HEK293 (cell line): ENCODE results near the gene STX11.

Experiments
- CTCF ChIA-PET: fragments of 350-600 bp; formaldehyde crosslinking; extraction: SDS; loops from one replicate; lab custom pipeline; 2021; ENCODE audit warnings: antibody characterized with exemption; lab: Yijun Ruan, JAX
- POLR2A ChIA-PET: fragments of 300-600 bp; formaldehyde crosslinking; extraction: SDS; loops from one replicate; lab custom pipeline; 2020; ENCODE audit warnings: antibody characterized with exemption, inconsistent platforms; lab: Yijun Ruan, JAX
- H3K27ac ChIP-seq: fragments of 200-500 bp; sonication (Bioruptor generic); 2 replicates; pipeline ENCODE4 v1.5.1; 2014; ENCODE audit warnings: low read depth, low read length, control low read depth, inconsistent platforms; ENCODE audit errors: extremely low read depth
- H3K36me3 ChIP-seq, 2 experiments: fragments of 200-500 bp in 1 of 2; sonication (Bioruptor generic) in 1 of 2; 1 replicate in 1 of 2; 2 replicates in 1 of 2; pipeline ENCODE4 v1.5.1; 2014 to 2017; ENCODE audit warnings: inconsistent platforms in 2 of 2, low read length in 2 of 2; ENCODE audit not compliant: control insufficient read depth in 2 of 2, insufficient read depth in 1 of 2
- H3K4me1 ChIP-seq: fragments of 200-500 bp; sonication (Bioruptor generic); 2 replicates; pipeline ENCODE4 v1.5.1; 2014; ENCODE audit warnings: mild to moderate bottlenecking, low read length, inconsistent platforms; ENCODE audit not compliant: control insufficient read depth, insufficient read depth
- H3K4me3 ChIP-seq: 2 replicates; pipeline ENCODE4 v1.5.1; 2011; ENCODE audit warnings: low read depth, mild to moderate bottlenecking, control low read depth, low read length, moderate library complexity
- H3K9me3 ChIP-seq: fragments of 200-500 bp; sonication (Bioruptor generic); 2 replicates; pipeline ENCODE4 v1.5.1; 2014; ENCODE audit warnings: low read depth, low read length, inconsistent platforms; ENCODE audit not compliant: control insufficient read depth, insufficient read depth
- CTCF ChIP-seq: fragments of 450-650 bp; formaldehyde crosslinking; IDR thresholded peaks from 2 replicates; pipeline ENCODE4 v1.5.1; 2016; ENCODE audit warnings: missing biosample characterization, missing genetic modification characterization
- GLI4 ChIP-seq: fragments of 450-650 bp; formaldehyde crosslinking; IDR thresholded peaks from 2 replicates; pipeline ENCODE4 v1.5.1; 2016; ENCODE audit warnings: missing biosample characterization, missing genetic modification characterization
- GLIS1 ChIP-seq: fragments of 450-650 bp; formaldehyde crosslinking; IDR thresholded peaks from 2 replicates; pipeline ENCODE4 v1.5.1; 2016; ENCODE audit warnings: missing biosample characterization, missing genetic modification characterization
- GLIS2 ChIP-seq: fragments of 450-650 bp; formaldehyde crosslinking; IDR thresholded peaks from 2 replicates; pipeline ENCODE4 v1.5.1; 2016; ENCODE audit warnings: missing biosample characterization, missing genetic modification characterization
- HOXC10 ChIP-seq: sonication (generic); formaldehyde crosslinking; IDR thresholded peaks from 2 replicates; pipeline ENCODE4 v1.8.1; 2023; ENCODE audit warnings: mild to moderate bottlenecking, missing genetic modification reagents
- INSM2 ChIP-seq: fragments of 450-650 bp; formaldehyde crosslinking; IDR thresholded peaks from 2 replicates; pipeline ENCODE4 v1.5.1; 2016; ENCODE audit warnings: missing biosample characterization, missing genetic modification characterization
- OVOL3 ChIP-seq: fragments of 450-650 bp; formaldehyde crosslinking; IDR thresholded peaks from 2 replicates; pipeline ENCODE4 v1.5.1; 2016; ENCODE audit warnings: missing biosample characterization, missing genetic modification characterization
- SCRT1 ChIP-seq: fragments of 450-650 bp; formaldehyde crosslinking; IDR thresholded peaks from 2 replicates; pipeline ENCODE4 v1.5.1; 2016; ENCODE audit warnings: missing biosample characterization, missing genetic modification characterization, borderline replicate concordance
- SCRT2 ChIP-seq: fragments of 450-650 bp; formaldehyde crosslinking; IDR thresholded peaks from 2 replicates; pipeline ENCODE4 v1.5.1; 2016; ENCODE audit warnings: missing biosample characterization, missing genetic modification characterization
- SETDB1 ChIP-seq: IDR thresholded peaks from one replicate; pipeline ENCODE4 v1.6.1; 2017; ENCODE audit warnings: mild to moderate bottlenecking, low read length, moderate library complexity, mixed read lengths; ENCODE audit not compliant: insufficient read length
- ZFP3 ChIP-seq: fragments of 450-650 bp; formaldehyde crosslinking; IDR thresholded peaks from 2 replicates; pipeline ENCODE4 v1.5.1; 2016; ENCODE audit warnings: low read depth, missing biosample characterization, missing genetic modification characterization
- ZNF112 ChIP-seq: fragments of 450-650 bp; formaldehyde crosslinking; IDR thresholded peaks from 2 replicates; pipeline ENCODE4 v1.5.0; 2017; ENCODE audit warnings: missing biosample characterization, missing genetic modification characterization
- ZNF23 ChIP-seq: fragments of 450-650 bp; formaldehyde crosslinking; IDR thresholded peaks from 2 replicates; pipeline ENCODE4 v1.5.1; 2016; ENCODE audit warnings: missing biosample characterization, missing genetic modification characterization, borderline replicate concordance
- ZNF311 ChIP-seq: fragments of 450-650 bp; formaldehyde crosslinking; IDR thresholded peaks from 2 replicates; pipeline ENCODE4 v1.5.1; 2017; ENCODE audit warnings: missing biosample characterization, missing genetic modification characterization, borderline replicate concordance
- ZNF335 ChIP-seq: fragments of 450-650 bp; formaldehyde crosslinking; conservative IDR thresholded peaks from 2 replicates; pipeline ENCODE4 v1.5.1; 2016; ENCODE audit warnings: missing biosample characterization, missing genetic modification characterization
- ZNF350 ChIP-seq: fragments of 450-650 bp; formaldehyde crosslinking; IDR thresholded peaks from 2 replicates; pipeline ENCODE4 v1.5.0; 2017; ENCODE audit warnings: missing biosample characterization, mild to moderate bottlenecking, missing genetic modification characterization
- ZNF37A ChIP-seq: fragments of 450-650 bp; IDR thresholded peaks from 2 replicates; pipeline ENCODE4 v1.5.1; 2018; ENCODE audit warnings: missing biosample characterization, missing genetic modification characterization
- ZNF394 ChIP-seq: fragments of 450-650 bp; formaldehyde crosslinking; IDR thresholded peaks from 2 replicates; pipeline ENCODE4 v1.5.1; 2016; ENCODE audit warnings: missing biosample characterization, missing genetic modification characterization, mild to moderate bottlenecking, moderate library complexity, borderline replicate concordance
- ZNF404 ChIP-seq: fragments of 450-650 bp; formaldehyde crosslinking; IDR thresholded peaks from 2 replicates; pipeline ENCODE4 v1.5.1; 2017; ENCODE audit warnings: missing biosample characterization, missing genetic modification characterization
- ZNF426 ChIP-seq: fragments of 450-650 bp; formaldehyde crosslinking; IDR thresholded peaks from 2 replicates; pipeline ENCODE4 v1.5.1; 2017; ENCODE audit warnings: missing biosample characterization, missing genetic modification characterization, mild to moderate bottlenecking, inconsistent platforms, moderate library complexity
- ZNF521 ChIP-seq: fragments of 450-650 bp; formaldehyde crosslinking; IDR thresholded peaks from 2 replicates; pipeline ENCODE4 v1.5.1; 2017; ENCODE audit warnings: missing biosample characterization, mild to moderate bottlenecking, missing genetic modification characterization
- ZNF624 ChIP-seq: fragments of 450-650 bp; formaldehyde crosslinking; IDR thresholded peaks from 2 replicates; pipeline ENCODE4 v1.5.1; 2017; ENCODE audit warnings: missing biosample characterization, missing genetic modification characterization
- ZNF658 ChIP-seq: fragments of 450-650 bp; formaldehyde crosslinking; IDR thresholded peaks from 2 replicates; pipeline ENCODE4; 2016; ENCODE audit warnings: missing biosample characterization, missing genetic modification characterization
- ZNF777 ChIP-seq: fragments of 450-650 bp; formaldehyde crosslinking; IDR thresholded peaks from 2 replicates; pipeline ENCODE4 v1.5.1; 2017; ENCODE audit warnings: missing biosample characterization, missing genetic modification characterization, borderline replicate concordance
- ZNF792 ChIP-seq: fragments of 450-650 bp; formaldehyde crosslinking; IDR thresholded peaks from 2 replicates; pipeline ENCODE4 v1.5.1; 2016; ENCODE audit warnings: missing biosample characterization, missing genetic modification characterization
- ZSCAN16 ChIP-seq: fragments of 450-650 bp; formaldehyde crosslinking; IDR thresholded peaks from 2 replicates; pipeline ENCODE4 v1.5.1; 2016; ENCODE audit warnings: missing biosample characterization, missing genetic modification characterization
- ZSCAN23 ChIP-seq: fragments of 450-650 bp; formaldehyde crosslinking; IDR thresholded peaks from 2 replicates; pipeline ENCODE4 v1.5.1; 2016; ENCODE audit warnings: missing biosample characterization, missing genetic modification characterization
- ZSCAN30 ChIP-seq: fragments of 450-650 bp; IDR thresholded peaks from 2 replicates; pipeline ENCODE4 v1.5.1; 2018; ENCODE audit warnings: missing biosample characterization, mild to moderate bottlenecking, missing genetic modification characterization, moderate library complexity
- TF ChIP-seq, protein P1 (sequence below): fragments of 450-650 bp; formaldehyde crosslinking; IDR thresholded peaks from 2 replicates; pipeline ENCODE4 v1.5.1; 2017; ENCODE audit warnings: missing biosample characterization, missing genetic modification characterization
- TF ChIP-seq, protein P2 (sequence below): fragments of 450-650 bp; formaldehyde crosslinking; IDR thresholded peaks from 2 replicates; pipeline ENCODE4 v1.5.1; 2016; ENCODE audit warnings: missing biosample characterization, missing genetic modification characterization, borderline replicate concordance

The STX11 gene

GRCh38 chr6:144176043-144176442 lies 25.7 kb downstream of the STX11 start (continued):
- TF ChIP-seq ZNF335 (tag by site-specific recombination), result no peak
- TF ChIP-seq, all 188 proteins: peak for 0

- Histone ChIP-seq H3K36me3 (no peaks in the 10 kb centered on the region), H3K27ac (no peak overlapping the region), H3K9me3 (no peaks in the 10 kb centered on the region), H3K4me1 (no peaks in the 10 kb centered on the region), H3K4me3 (no peak overlapping the region)
- ChIA-PET POLR2A (no interaction called here), CTCF (interaction anchor here (0.7 kb wide), 1 partner anchor 23 kb away, joined by 3 read pairs; no protein-coding TSS in a partner anchor)
- no peak for TF ChIP-seq ZNF658
- no peak for TF ChIP-seq ZNF404 (tag by site-specific recombination)
- TF ChIP-seq ZNF426 (tag by site-specific recombination), result no peak
- TF ChIP-seq SCRT1 (tag by site-specific recombination), result no peak
- no peak for TF ChIP-seq GLIS1 (tag by site-specific recombination)
- no peak for TF ChIP-seq SETDB1
- TF ChIP-seq GLI4, result no peak
- no peak for TF ChIP-seq INSM2 (tag by site-specific recombination)
- TF ChIP-seq ZFP3 (tag by site-specific recombination), result no peak
- TF ChIP-seq ZNF521 (tag by site-specific recombination), result no peak
- TF ChIP-seq ZNF23 (tag by site-specific recombination), result no peak
Measured at GRCh38 chr6:144177726-144178125, 27.4 kb downstream of the STX11 start.

DNA sequence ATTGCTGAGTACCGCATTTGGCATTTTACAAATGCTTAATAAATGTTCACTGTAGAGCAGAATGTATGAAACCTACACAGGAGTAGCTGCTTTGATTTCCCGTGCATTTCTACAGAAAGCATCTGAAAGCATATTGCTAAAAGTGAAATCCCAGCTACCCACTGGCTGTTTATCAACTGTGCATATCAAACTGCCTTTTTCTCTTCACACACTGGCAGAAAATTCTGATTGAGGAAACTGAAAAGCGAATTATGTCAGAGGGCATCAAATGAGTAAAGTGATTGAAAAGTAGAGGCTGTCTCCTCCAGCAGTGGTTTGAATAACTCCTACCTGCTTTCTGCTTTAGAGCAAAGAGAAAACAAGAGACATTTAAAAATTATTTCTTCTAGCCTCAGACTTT lies 28.0 kb downstream of the STX11 start:
- H3K27ac ChIP-seq, result no peak overlapping the region
- H3K36me3 ChIP-seq, result no peaks in the 10 kb centered on the region
- ChIA-PET POLR2A (no interaction called here), CTCF (interaction anchor here (0.7 kb wide), 1 partner anchor 232 kb away, joined by 3 read pairs; no protein-coding TSS in a partner anchor)
- no peaks in the 10 kb centered on the region for H3K4me1 ChIP-seq
- H3K9me3 ChIP-seq, result no peaks in the 10 kb centered on the region
- H3K4me3 ChIP-seq, result no peak overlapping the region
- TF ChIP-seq ZNF112 (tag by site-specific recombination) (no peak), ZNF37A (tag by site-specific recombination) (no peak), ZNF792 (tag by site-specific recombination) (no peak), ZNF350 (no peak), OVOL3 (no peak), ZSCAN23 (tag by site-specific recombination) (no peak), ZNF394 (tag by site-specific recombination) (no peak), ZNF311 (tag by site-specific recombination) (no peak), ZSCAN30 (tag by site-specific recombination) (no peak), ZNF777 (tag by site-specific recombination) (no peak), HOXC10 (CRISPR knock-in tag) (no peak), ZNF624 (no peak), GLIS2 (no peak), CTCF (no peak), ZSCAN16 (tag by site-specific recombination) (no peak), SCRT2 (tag by site-specific recombination) (no peak)
- TF ChIP-seq, protein P1, sequence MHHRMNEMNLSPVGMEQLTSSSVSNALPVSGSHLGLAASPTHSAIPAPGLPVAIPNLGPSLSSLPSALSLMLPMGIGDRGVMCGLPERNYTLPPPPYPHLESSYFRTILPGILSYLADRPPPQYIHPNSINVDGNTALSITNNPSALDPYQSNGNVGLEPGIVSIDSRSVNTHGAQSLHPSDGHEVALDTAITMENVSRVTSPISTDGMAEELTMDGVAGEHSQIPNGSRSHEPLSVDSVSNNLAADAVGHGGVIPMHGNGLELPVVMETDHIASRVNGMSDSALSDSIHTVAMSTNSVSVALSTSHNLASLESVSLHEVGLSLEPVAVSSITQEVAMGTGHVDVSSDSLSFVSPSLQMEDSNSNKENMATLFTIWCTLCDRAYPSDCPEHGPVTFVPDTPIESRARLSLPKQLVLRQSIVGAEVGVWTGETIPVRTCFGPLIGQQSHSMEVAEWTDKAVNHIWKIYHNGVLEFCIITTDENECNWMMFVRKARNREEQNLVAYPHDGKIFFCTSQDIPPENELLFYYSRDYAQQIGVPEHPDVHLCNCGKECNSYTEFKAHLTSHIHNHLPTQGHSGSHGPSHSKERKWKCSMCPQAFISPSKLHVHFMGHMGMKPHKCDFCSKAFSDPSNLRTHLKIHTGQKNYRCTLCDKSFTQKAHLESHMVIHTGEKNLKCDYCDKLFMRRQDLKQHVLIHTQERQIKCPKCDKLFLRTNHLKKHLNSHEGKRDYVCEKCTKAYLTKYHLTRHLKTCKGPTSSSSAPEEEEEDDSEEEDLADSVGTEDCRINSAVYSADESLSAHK (tag by site-specific recombination), result no peak
- TF ChIP-seq, protein P2, sequence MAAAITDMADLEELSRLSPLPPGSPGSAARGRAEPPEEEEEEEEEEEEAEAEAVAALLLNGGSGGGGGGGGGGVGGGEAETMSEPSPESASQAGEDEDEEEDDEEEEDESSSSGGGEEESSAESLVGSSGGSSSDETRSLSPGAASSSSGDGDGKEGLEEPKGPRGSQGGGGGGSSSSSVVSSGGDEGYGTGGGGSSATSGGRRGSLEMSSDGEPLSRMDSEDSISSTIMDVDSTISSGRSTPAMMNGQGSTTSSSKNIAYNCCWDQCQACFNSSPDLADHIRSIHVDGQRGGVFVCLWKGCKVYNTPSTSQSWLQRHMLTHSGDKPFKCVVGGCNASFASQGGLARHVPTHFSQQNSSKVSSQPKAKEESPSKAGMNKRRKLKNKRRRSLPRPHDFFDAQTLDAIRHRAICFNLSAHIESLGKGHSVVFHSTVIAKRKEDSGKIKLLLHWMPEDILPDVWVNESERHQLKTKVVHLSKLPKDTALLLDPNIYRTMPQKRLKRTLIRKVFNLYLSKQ (tag by site-specific recombination), result no peak
